OCI-LY7 (cell line): ENCODE results near the gene WDR86.

Experiments used
- CTCF ChIP-seq: fragments of 200-600 bp; sonication (generic); conservative IDR thresholded peaks from 2 replicates; pipeline ENCODE4 v1.5.1; 2014; ENCODE audit warnings: mild to moderate bottlenecking, antibody characterized with exemption, low read length, moderate library complexity, mixed read lengths
- EZH2phosphoT487 ChIP-seq: fragments of 200-600 bp; sonication (generic); IDR thresholded peaks from 2 replicates; pipeline ENCODE4 v1.6.1; 2018; ENCODE audit warnings: low read depth, borderline replicate concordance, mild to moderate bottlenecking, mixed run types, antibody characterized with exemption, low read length, moderate library complexity, mixed read lengths

- no peak for TF ChIP-seq CTCF
- TF ChIP-seq EZH2phosphoT487 = no peak
Observed at GRCh38 chr7:151412318-151412717, 2.5 kb upstream of the WDR86 start.
